Spleen (tissue), 11 donors: ENCODE measurements around the gene KDM4D. TPM values are rescaled to one million over a fixed set of nuclear protein-coding genes. Genes with fewer than 3 reads are reported as not detected.
A peak's percentile ranks its signal among the peaks of the same experiment; 100 is the strongest.

Experiments
- DNase-seq: peaks from one replicate; pipeline ENCODE4 v3.0.0-alpha.2; 2020
- H3K27ac ChIP-seq, 8 donors: fragments of 200-600 bp; sonication (generic) in 7 of 8; 1 replicate in 4 of 8; 2 replicates in 4 of 8; pipeline versions ENCODE4 v1.5.0 to v1.8.0; 2016 to 2021; ENCODE audit warnings: inconsistent platforms in 4 of 8, mild to moderate bottlenecking in 4 of 8, moderate library complexity in 1 of 8
- H3K27me3 ChIP-seq, 7 donors: fragments of 200-600 bp; sonication (generic) in 6 of 7; replicated peaks in 1 of 7; 1 replicate in 4 of 7; 2 replicates in 3 of 7; pipeline versions ENCODE4 v1.5.0 to v1.8.0; 2016 to 2021; ENCODE audit warnings: inconsistent platforms in 3 of 7, mild to moderate bottlenecking in 1 of 7
- H3K36me3 ChIP-seq, 6 donors: fragments of 200-600 bp; sonication (generic) in 5 of 6; 1 replicate in 4 of 6; 2 replicates in 2 of 6; pipeline versions ENCODE4 v1.5.0 to v1.8.0; 2016 to 2021; ENCODE audit warnings: inconsistent platforms in 2 of 6
- H3K4me1 ChIP-seq, 6 donors: fragments of 200-600 bp; sonication (generic) in 5 of 6; 1 replicate in 3 of 6; 2 replicates in 3 of 6; pipeline versions ENCODE4 v1.5.0 to v1.8.0; 2016 to 2021; ENCODE audit warnings: inconsistent platforms in 3 of 6
- H3K4me3 ChIP-seq, 8 donors: fragments of 200-600 bp; sonication (generic) in 7 of 8; 1 replicate in 4 of 8; 2 replicates in 4 of 8; pipeline versions ENCODE4 v1.5.0 to v1.8.0; 2016 to 2021; ENCODE audit warnings: inconsistent platforms in 4 of 8, mild to moderate bottlenecking in 4 of 8, moderate library complexity in 2 of 8
- H3K9me3 ChIP-seq, 8 donors: fragments of 200-600 bp; sonication (generic) in 7 of 8; 1 replicate in 4 of 8; 2 replicates in 4 of 8; pipeline versions ENCODE4 v1.5.0 to v1.8.0; 2016 to 2021; ENCODE audit warnings: inconsistent platforms in 4 of 8
- POLR2A ChIP-seq, 3 donors: fragments of 450-650 bp; IDR thresholded peaks; one replicate each; pipeline ENCODE4 v1.5.1; 2017; ENCODE audit warnings: antibody characterized with exemption in 3 of 3, mild to moderate bottlenecking in 1 of 3
- POLR2AphosphoS5 ChIP-seq, 3 donors: sonication (generic); formaldehyde crosslinking; IDR thresholded peaks; one replicate each; pipeline ENCODE4 v1.5.1; 2017; ENCODE audit warnings: antibody characterized with exemption in 3 of 3
- WGBS, 5 donors: extraction: QIAGEN DNeasy Blood & Tissue Kit in 3 of 5; methylation state at CpG; one replicate each; pipeline versions ENCODE4 v1.1.5 to v1.1.7; 2013 to 2018; 5-methylcytosine and 5-hydroxymethylcytosine counted together
- intact Hi-C: fragments of 100-400 bp; cut with DNase I; formaldehyde crosslinking; loops from one replicate; pipeline ENCODE4 v1.15.0; 2023; ENCODE audit warnings: low total_unique reads
- polyA plus RNA-seq, 3 donors: library from polyadenylated mRNA; stranded (reverse); fragments of 200-250 nt; gene quantifications; one replicate each; pipeline ENCODE4 v1.2.1, GENCODE V29; 2013
- total RNA-seq, 7 donors: library from RNA; depleted of rRNA in 3 of 7; stranded (reverse); fragments of >200 nt in 3 of 7; fragmentation: NEBNext Ultra II Directional in 4 of 7; extraction: Animal tissue kit (Norgen Biotek cat#: 25700) in 4 of 7; gene quantifications; one replicate each; pipeline versions ENCODE4 v1.1.0 to v1.2.1, GENCODE V29; 2016 to 2021
- TF ChIP-seq, protein P1 (sequence below), 11 experiments: fragments of 200-600 bp in 7 of 11; fragments of 450-650 bp in 4 of 11; sonication (generic) in 4 of 11; IDR thresholded peaks in 8 of 11; conservative IDR thresholded peaks in 3 of 11; 1 replicate in 7 of 11; 2 replicates in 4 of 11; pipeline versions ENCODE4 v1.4.0 to v1.8.0; 2016 to 2021; ENCODE audit warnings: antibody characterized with exemption in 11 of 11, inconsistent platforms in 4 of 11, mild to moderate bottlenecking in 1 of 11
- donor health status: healthy with polysubstance abuse.
- donor health status: DM: no; HTN: no; CAD: no; lungs with moderate emphysema.
- donor health status: DM: no; HTN: no; CAD: no.
- donor health status: Bipolar disorder and iron deficiency.
- donor health status: healthy.
- donor health status: DM: no; HTN: no; CAD: no.
- donor health status: DM: yes; HTN: yes; CAD: no.

Gene KDM4D
- total and polyA plus RNA-seq, 10 donors, result 0.39 to 2.8 (median 1.0) TPM

DNA sequence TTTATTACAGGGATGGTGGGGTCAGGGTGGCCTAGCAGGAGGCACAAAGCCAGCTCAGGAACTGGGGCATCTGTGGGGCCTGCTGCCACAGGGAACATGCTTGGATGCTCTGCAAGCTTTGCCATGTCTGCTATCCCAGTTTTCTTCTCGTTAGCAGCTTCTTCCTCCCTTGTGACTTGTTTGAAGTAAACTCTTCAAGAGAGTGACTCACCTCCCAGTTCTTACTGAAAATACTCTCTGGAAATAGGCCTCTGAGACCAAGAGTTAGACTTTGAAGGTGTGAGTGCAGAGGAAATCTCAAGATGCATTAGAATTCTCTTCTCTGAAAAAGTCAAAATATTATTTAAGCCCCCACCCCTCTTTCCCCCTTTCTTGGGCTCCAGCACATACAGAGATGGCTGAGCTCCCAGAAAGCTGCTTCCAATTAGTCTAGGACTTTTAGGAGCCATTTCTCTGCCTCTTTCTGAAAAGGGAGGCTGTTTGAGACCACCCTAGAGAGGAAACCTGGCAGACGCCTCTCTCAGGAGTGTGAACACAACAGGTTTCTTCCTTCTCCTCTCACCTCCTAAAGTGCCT lies 15.3 kb upstream of the KDM4D start:
- TF ChIP-seq, protein P1, sequence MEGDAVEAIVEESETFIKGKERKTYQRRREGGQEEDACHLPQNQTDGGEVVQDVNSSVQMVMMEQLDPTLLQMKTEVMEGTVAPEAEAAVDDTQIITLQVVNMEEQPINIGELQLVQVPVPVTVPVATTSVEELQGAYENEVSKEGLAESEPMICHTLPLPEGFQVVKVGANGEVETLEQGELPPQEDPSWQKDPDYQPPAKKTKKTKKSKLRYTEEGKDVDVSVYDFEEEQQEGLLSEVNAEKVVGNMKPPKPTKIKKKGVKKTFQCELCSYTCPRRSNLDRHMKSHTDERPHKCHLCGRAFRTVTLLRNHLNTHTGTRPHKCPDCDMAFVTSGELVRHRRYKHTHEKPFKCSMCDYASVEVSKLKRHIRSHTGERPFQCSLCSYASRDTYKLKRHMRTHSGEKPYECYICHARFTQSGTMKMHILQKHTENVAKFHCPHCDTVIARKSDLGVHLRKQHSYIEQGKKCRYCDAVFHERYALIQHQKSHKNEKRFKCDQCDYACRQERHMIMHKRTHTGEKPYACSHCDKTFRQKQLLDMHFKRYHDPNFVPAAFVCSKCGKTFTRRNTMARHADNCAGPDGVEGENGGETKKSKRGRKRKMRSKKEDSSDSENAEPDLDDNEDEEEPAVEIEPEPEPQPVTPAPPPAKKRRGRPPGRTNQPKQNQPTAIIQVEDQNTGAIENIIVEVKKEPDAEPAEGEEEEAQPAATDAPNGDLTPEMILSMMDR (IDR thresholded peaks at IDR 0.05 in 8 of 11, conservative IDR thresholded peaks at IDR 0.05 in 3 of 11), result no peak
- Histone ChIP-seq H3K27ac (no peak overlapping the region), H3K4me3 (no peak overlapping the region), H3K27me3 (no peaks in the 10 kb centered on the region), H3K4me1 (no peaks in the 10 kb centered on the region), H3K36me3 (peaks cover 3 to 54% (median 39%) of the 10 kb centered on the region in 6 donors), H3K9me3 (no peaks in the 10 kb centered on the region)
- no peak for DNase-seq
- intact Hi-C loops, result no loop called here
- 51 to 77% (median 65%) methylated on average over 2 of the region's 2 CpGs for WGBS, 5 donors

DNA sequence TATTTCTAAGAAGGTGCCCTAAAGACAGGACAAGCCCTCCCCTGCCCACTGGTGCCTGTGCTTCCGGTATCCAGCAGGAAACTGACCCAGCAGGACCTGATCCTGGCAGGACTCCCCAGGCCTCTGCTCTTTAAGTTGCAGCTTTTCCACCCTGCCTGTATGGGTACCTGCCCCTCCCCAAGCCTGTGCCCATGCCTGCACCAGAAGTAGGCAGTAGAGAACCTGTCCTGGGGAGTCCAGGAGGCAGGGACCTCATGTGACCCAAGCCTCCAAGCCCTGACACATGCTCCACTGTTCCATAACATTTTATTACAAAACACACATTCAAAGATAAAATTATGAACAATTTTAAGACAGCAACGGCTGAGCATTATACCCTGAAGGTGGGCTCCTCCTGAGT lies 14.3 kb upstream of the KDM4D start:
- DNase-seq, result peak; percentile 43
- Histone ChIP-seq H3K27me3 (no peaks in the 10 kb centered on the region), H3K36me3 (peaks cover 3 to 64% (median 48%) of the 10 kb centered on the region in 6 donors), H3K27ac (no peak overlapping the region), H3K4me3 (no peak overlapping the region), H3K4me1 (no peaks in the 10 kb centered on the region), H3K9me3 (no peaks in the 10 kb centered on the region)
- peak in 1 of 3 donors; percentile 10 for TF ChIP-seq POLR2AphosphoS5 (IDR thresholded peaks at IDR 0.05)
- TF ChIP-seq, protein P1 (IDR thresholded peaks at IDR 0.05 in 8 of 11, conservative IDR thresholded peaks at IDR 0.05 in 3 of 11), result no peak
- intact Hi-C loops, result no loop called here
- WGBS, 5 donors, result 79 to 93% (median 86%) methylated on average over 2 of the region's 2 CpGs

DNA sequence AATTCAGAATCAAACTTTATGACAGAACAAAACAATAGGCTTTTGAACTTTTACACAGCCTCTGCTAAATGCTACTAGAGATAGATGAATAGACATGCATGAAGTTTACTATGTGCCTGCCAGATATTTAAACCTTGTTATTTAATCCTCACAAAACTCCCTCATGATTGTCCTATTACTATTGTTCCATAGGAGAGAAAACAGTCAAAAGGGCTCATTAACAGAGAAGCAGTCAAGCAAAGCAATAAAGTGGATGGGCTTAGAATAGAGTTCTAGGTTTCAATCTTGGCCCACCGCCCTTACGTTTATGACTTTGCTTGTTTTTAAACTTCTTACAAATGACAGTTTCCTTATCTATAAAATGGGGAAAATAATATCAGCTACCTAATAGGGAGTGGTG lies 13.0 kb upstream of the KDM4D start:
- no peaks in the 10 kb centered on the region for H3K27me3 ChIP-seq
- intact Hi-C loops, result no loop called here
- H3K36me3 ChIP-seq, result peaks cover 4 to 77% (median 62%) of the 10 kb centered on the region in 6 donors
- no peaks in the 10 kb centered on the region for H3K9me3 ChIP-seq
- TF ChIP-seq POLR2AphosphoS5 (IDR thresholded peaks at IDR 0.05) (no peak), POLR2A (IDR thresholded peaks at IDR 0.05) (no peak)
- TF ChIP-seq, protein P1 (IDR thresholded peaks at IDR 0.05 in 8 of 11, conservative IDR thresholded peaks at IDR 0.05 in 3 of 11), result no peak
- H3K4me1 ChIP-seq, result no peaks in the 10 kb centered on the region
- no peak overlapping the region for H3K27ac ChIP-seq
- WGBS, 5 donors, result 94 to 98% (median 96%) methylated on average over 2 of the region's 2 CpGs
- no peak for DNase-seq
- no peak overlapping the region for H3K4me3 ChIP-seq

DNA sequence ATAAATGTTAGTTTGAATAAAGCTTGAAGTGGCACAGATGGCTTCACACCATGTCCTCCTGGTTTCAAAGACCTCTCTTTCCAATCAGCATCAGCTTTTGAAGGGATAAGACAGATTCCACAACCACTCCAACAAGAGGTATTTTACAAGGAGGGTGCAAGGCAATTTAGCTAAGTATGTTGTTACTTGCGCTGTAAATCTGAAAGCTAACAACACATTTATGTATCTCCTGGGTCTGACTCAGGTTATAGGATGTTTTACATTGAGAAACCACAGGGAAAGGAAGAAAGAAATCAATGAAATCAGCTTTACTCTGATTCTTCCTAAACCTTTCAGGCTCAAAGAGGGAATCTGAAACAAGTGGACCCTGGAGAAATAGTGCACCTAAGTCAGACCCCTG lies 12.3 kb upstream of the KDM4D start:
- no peaks in the 10 kb centered on the region for H3K27me3 ChIP-seq
- H3K9me3 ChIP-seq, result no peaks in the 10 kb centered on the region
- no peaks in the 10 kb centered on the region for H3K4me1 ChIP-seq
- intact Hi-C loops, result no loop called here
- 93 to 100% (median 97%) methylated on average over 1 of the region's 1 CpG for WGBS, 5 donors
- H3K36me3 ChIP-seq, result peaks cover 5 to 85% (median 68%) of the 10 kb centered on the region in 6 donors
- H3K4me3 ChIP-seq, result no peak overlapping the region
- no peak for DNase-seq
- H3K27ac ChIP-seq, result no peak overlapping the region
- TF ChIP-seq, protein P1 (IDR thresholded peaks at IDR 0.05 in 8 of 11, conservative IDR thresholded peaks at IDR 0.05 in 3 of 11), result no peak
- TF ChIP-seq POLR2A (IDR thresholded peaks at IDR 0.05) (no peak), POLR2AphosphoS5 (IDR thresholded peaks at IDR 0.05) (no peak)
